GM23338 (cell line): ENCODE data around the gene PLPP2.

ENCODE experiments used
- EZH2 ChIP-seq: fragments of 200-600 bp; sonication (generic); IDR thresholded peaks from one replicate; pipeline ENCODE4 v1.8.0; 2017; ENCODE audit warnings: antibody characterized with exemption, mild to moderate bottlenecking, low read depth; ENCODE audit not compliant: unreplicated experiment
- EZH2phosphoT487 ChIP-seq: fragments of 200-600 bp; sonication (generic); IDR thresholded peaks from one replicate; pipeline ENCODE4 v1.8.1; 2018; ENCODE audit warnings: antibody characterized with exemption; ENCODE audit not compliant: unreplicated experiment
- POLR2AphosphoS5 ChIP-seq: IDR thresholded peaks from 2 replicates; pipeline ENCODE4 v1.6.1; 2016; ENCODE audit warnings: antibody characterized with exemption, low read depth
- REST ChIP-seq: IDR thresholded peaks from one replicate; pipeline ENCODE4 v1.6.1; 2018; ENCODE audit warnings: antibody characterized with exemption; ENCODE audit not compliant: unreplicated experiment
- STAT1 ChIP-seq: IDR thresholded peaks from one replicate; pipeline ENCODE4 v1.6.1; 2016; ENCODE audit warnings: antibody characterized with exemption; ENCODE audit not compliant: unreplicated experiment
- ZNF114 ChIP-seq: fragments of 250-450 bp; sonication (Bioruptor Pico); IDR thresholded peaks from 2 replicates; pipeline ENCODE4 v1.5.0; 2020; ENCODE audit warnings: mild to moderate bottlenecking, moderate library complexity
- TF ChIP-seq, protein P1 (sequence below), 2 experiments: fragments of 200-600 bp in 1 of 2; sonication (generic) in 1 of 2; conservative IDR thresholded peaks; 2 replicates each; pipeline versions ENCODE4 v1.5.1 to v1.6.1; 2016 to 2017; ENCODE audit warnings: antibody characterized with exemption in 2 of 2, low read depth in 2 of 2, mild to moderate bottlenecking in 2 of 2, moderate library complexity in 1 of 2
- TF ChIP-seq, protein P2 (sequence below): IDR thresholded peaks from 2 replicates; pipeline ENCODE4 v1.6.1; 2016; ENCODE audit warnings: antibody characterized with exemption

- TF ChIP-seq EZH2phosphoT487 (no peak), POLR2AphosphoS5 (no peak), ZNF114 (CRISPR knock-in tag) (no peak), EZH2 (no peak), REST (no peak), STAT1 (no peak)
- TF ChIP-seq, protein P1, sequence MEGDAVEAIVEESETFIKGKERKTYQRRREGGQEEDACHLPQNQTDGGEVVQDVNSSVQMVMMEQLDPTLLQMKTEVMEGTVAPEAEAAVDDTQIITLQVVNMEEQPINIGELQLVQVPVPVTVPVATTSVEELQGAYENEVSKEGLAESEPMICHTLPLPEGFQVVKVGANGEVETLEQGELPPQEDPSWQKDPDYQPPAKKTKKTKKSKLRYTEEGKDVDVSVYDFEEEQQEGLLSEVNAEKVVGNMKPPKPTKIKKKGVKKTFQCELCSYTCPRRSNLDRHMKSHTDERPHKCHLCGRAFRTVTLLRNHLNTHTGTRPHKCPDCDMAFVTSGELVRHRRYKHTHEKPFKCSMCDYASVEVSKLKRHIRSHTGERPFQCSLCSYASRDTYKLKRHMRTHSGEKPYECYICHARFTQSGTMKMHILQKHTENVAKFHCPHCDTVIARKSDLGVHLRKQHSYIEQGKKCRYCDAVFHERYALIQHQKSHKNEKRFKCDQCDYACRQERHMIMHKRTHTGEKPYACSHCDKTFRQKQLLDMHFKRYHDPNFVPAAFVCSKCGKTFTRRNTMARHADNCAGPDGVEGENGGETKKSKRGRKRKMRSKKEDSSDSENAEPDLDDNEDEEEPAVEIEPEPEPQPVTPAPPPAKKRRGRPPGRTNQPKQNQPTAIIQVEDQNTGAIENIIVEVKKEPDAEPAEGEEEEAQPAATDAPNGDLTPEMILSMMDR (conservative IDR thresholded peaks at IDR 0.05; ENCODE audit: low read depth in 2 of 2): no peak
- TF ChIP-seq, protein P2, sequence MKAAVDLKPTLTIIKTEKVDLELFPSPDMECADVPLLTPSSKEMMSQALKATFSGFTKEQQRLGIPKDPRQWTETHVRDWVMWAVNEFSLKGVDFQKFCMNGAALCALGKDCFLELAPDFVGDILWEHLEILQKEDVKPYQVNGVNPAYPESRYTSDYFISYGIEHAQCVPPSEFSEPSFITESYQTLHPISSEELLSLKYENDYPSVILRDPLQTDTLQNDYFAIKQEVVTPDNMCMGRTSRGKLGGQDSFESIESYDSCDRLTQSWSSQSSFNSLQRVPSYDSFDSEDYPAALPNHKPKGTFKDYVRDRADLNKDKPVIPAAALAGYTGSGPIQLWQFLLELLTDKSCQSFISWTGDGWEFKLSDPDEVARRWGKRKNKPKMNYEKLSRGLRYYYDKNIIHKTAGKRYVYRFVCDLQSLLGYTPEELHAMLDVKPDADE: no peak
These were observed 38.7 kb upstream of the PLPP2 start for GRCh38 chr19:329876-330275.
